Astrocyte (in vitro differentiated cells and primary cell): Measurements from ENCODE around the gene NSL1.

Experiments used
- EZH2 ChIP-seq: IDR thresholded peaks from 2 replicates; pipeline ENCODE4 v1.6.1; 2012; ENCODE audit warnings: mild to moderate bottlenecking, low read length, inconsistent platforms; ENCODE audit not compliant: insufficient read depth
- TF ChIP-seq, protein P1 (sequence below): IDR thresholded peaks from 2 replicates; pipeline ENCODE4 v1.5.1; 2011; ENCODE audit warnings: low read depth, mild to moderate bottlenecking, inconsistent platforms, low read length, moderate library complexity; ENCODE audit not compliant: insufficient read depth

- TF ChIP-seq, protein P1, sequence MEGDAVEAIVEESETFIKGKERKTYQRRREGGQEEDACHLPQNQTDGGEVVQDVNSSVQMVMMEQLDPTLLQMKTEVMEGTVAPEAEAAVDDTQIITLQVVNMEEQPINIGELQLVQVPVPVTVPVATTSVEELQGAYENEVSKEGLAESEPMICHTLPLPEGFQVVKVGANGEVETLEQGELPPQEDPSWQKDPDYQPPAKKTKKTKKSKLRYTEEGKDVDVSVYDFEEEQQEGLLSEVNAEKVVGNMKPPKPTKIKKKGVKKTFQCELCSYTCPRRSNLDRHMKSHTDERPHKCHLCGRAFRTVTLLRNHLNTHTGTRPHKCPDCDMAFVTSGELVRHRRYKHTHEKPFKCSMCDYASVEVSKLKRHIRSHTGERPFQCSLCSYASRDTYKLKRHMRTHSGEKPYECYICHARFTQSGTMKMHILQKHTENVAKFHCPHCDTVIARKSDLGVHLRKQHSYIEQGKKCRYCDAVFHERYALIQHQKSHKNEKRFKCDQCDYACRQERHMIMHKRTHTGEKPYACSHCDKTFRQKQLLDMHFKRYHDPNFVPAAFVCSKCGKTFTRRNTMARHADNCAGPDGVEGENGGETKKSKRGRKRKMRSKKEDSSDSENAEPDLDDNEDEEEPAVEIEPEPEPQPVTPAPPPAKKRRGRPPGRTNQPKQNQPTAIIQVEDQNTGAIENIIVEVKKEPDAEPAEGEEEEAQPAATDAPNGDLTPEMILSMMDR, result no peak
- TF ChIP-seq EZH2, result no peak
These were observed 70.0 kb downstream of the NSL1 start for GRCh38 chr1:212721388-212722247.
